MM.1S (cell line): ENCODE results near the gene SLC35B3.

ENCODE experiments used
- EZH2 ChIP-seq: fragments of 300-600 bp; sonication (generic); optimal IDR thresholded peaks from 2 replicates; pipeline ENCODE3; 2017; ENCODE audit warnings: low read depth, mild to moderate bottlenecking, antibody characterized with exemption, low read length, mixed read lengths
- TF ChIP-seq, protein P1 (sequence below): fragments of 300-600 bp; sonication (generic); IDR thresholded peaks from 2 replicates; pipeline ENCODE4 v1.5.1; 2016; ENCODE audit warnings: antibody characterized with exemption, low read length, mixed read lengths

DNA sequence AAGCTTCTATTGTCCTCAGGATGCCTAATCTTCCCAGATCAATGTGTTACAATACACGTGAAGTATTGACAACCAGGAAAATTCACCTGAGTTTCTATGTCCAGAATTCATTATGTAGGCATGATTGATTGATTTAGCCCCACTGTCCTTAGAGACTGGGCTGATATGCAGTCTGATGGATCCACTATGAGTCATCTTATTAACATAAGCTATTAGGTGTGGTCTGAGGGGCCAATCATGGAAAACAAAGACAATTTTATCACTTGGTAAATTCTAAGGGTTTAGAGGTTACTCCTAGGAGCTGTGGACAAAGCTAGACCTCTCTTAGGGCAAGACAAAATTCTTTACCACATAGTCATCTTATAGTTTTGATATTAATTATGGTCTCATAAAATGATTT is 41.3 kb upstream of the SLC35B3 start:
- TF ChIP-seq, protein P1, sequence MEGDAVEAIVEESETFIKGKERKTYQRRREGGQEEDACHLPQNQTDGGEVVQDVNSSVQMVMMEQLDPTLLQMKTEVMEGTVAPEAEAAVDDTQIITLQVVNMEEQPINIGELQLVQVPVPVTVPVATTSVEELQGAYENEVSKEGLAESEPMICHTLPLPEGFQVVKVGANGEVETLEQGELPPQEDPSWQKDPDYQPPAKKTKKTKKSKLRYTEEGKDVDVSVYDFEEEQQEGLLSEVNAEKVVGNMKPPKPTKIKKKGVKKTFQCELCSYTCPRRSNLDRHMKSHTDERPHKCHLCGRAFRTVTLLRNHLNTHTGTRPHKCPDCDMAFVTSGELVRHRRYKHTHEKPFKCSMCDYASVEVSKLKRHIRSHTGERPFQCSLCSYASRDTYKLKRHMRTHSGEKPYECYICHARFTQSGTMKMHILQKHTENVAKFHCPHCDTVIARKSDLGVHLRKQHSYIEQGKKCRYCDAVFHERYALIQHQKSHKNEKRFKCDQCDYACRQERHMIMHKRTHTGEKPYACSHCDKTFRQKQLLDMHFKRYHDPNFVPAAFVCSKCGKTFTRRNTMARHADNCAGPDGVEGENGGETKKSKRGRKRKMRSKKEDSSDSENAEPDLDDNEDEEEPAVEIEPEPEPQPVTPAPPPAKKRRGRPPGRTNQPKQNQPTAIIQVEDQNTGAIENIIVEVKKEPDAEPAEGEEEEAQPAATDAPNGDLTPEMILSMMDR, result no peak
- no peak for TF ChIP-seq EZH2
